ENCODE results near the gene FGFR2.

Gene FGFR2

DNA sequence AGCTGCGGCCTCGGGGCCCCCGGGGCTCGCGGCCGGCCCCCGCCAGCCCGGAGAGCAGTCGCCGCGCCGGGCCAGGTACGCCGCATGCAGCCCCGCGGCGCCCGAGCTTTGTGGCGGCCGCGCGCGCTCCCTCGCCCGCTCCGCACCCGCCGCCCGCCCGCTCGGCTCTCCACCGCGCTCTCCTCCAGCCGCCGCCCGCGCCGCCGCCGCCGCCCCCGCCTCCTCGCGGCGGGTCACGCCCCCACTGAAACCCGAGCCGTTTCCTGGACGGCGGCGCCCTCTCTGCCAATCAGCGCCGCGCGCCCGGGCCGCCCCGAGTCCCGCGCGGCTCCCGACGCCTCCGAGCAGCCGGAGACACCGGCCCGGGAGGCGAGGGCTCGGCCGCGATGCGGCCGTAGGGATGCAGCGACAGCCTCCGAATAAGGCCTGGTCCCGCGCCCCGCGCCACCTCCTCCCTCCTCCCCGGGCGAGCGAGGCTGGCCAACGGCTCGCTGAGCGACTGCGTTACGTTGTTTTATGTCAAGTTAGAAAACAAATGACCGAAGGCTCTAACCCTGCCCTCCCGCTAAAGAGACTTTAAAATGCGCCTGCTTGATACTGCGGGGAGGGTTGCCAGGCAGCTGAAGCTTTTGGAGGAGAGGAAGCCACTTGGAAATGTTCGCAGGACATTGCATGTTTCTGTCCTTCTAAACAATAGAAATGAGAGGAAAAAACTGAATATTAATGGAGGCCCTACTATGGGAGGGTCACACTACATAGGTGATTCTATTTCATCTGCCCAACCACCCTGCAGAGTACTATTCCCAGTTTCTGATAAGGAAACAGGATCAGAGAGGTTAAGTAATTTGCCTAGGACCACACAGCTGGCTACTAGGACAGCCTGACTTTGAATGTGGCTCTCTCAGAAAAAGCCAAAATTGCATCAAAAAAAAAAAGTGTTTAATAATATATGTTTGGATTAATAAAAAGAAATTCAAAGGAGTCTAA lies at the start of gene FGFR2:
FGFR2 (minus strand) TSS at position 182 of the 987 bp plus-strand sequence. CDS start 4,627 bp downstream, outside the sequence.
- no peak for DNase-seq (ENCODE audit: low read depth in 2 of 2, low spot score in 1 of 2)

DNA sequence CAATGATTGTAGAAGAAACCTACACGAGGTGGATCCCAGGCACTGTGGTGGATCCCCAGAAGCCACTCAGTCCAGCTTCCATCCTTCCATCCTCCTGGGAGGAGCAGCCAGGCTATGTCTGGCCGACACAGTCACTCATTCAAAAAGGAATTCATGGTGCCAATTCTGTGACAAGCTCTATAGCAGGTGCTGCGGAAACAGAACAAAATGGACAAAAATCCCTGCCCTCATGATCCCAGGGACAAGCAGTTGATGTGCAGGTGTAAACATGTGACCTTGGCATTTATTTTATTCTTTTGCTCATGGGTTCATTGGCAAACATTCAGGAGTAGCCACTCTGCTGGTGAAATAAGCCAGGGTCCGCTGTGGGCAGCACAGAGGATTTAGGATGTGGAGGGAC lies 49.2 kb upstream of the FGFR2 start:
- DNase-seq (ENCODE audit: low read depth in 2 of 2, low spot score in 1 of 2), result no peak

DNA sequence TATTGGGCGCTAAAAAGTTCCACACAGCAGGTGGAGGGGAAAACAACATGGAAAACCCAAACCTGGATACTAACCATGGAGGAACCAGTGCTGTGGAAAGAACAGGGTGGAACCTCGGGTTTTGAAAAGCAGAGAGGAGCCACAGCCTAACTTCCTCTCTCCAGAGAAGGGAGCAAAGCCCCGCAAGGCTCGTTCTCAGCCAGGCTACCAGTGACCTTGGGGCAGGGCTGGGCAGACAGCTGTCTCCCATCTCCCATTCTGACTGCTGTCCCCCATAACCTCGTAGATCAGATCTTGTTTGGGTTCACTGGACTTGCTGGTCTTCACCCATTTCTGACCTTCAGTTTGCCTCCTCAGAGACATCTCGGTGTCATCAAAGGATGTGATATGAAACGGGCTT lies 47.5 kb upstream of the FGFR2 start:
- no peak for DNase-seq (ENCODE audit: low read depth in 2 of 2, low spot score in 1 of 2)

DNA sequence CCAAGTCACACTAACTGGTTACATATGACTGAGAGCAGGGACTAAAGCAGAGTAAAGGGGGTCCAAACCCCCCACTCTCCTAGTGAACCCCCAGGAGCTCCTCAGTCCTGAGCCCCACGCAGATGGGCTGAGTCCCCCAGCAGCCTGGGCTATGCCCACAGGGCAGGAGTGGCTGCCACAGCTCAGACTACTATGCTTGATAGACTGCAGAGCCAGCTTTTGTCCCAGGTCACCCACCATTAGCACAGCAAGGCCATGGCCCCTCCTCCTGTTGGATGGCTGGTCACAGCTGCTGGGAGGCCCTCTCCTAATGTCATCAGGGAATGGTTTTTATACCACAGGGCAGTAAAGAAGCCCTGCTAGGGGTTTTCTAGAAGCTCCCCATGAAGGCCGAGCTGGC lies 46.3 kb upstream of the FGFR2 start:
- no peak for DNase-seq (ENCODE audit: low read depth in 2 of 2, low spot score in 1 of 2)

DNA sequence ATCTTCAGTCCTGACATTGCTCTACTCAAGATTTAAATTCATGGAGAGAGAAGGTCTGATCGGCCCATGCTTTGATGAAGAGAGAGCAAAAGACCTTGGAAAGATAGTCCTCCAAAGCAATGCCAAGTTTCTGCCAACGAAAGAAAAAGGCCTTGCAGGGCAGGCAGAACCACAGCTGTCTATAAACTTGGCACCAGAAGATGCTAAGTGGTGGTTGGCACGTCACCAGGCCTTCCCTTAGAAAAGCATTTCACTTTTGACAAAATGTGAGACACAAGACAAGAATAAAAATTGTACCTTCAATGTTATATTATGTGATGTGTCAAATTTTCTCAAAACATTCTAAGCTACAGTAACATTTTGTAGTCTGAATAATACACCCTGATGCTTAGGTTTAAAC lies 42.0 kb upstream of the FGFR2 start:
- DNase-seq (ENCODE audit: low read depth in 2 of 2, low spot score in 1 of 2), result no peak

DNA sequence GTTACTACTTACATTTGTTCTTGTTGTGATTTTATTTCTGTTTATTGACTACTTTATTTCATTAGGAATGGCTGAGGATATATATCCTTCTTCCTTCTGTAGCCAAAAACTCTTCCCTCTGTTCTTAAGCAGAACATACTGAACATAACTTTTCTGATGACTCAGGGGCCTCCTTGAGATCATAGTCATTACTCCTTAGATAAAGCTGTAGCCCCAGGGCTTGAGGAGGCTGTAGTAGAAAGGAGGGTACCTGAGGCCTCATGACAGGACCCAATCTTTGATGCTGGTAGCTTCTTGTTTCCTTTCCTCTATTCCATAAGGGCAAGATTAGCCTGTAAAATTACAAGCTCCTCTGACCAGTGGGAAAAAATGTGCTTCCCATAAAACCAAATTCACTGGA lies 41.2 kb upstream of the FGFR2 start:
- no peak for DNase-seq (ENCODE audit: low read depth in 2 of 2, low spot score in 1 of 2)

DNA sequence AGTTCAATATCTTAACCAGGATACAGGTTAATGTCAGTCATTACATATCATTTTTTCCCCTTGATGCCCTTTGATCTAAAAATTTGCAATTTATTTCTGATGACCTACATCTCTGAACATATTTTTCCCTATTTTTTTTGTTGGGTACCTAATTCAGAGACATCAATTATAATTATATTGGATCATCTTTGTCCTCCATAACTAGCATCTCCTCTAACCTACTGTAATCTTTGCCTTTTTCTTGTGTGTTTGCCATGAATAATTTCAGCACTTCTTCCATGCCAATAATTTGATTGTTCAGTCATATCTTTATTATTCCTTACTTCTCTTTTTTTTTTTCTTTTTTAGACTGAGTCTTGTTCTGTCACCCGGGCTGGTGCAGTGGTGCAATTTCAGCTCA lies 39.2 kb upstream of the FGFR2 start:
- no peak for DNase-seq (ENCODE audit: low read depth in 2 of 2, low spot score in 1 of 2)

DNA sequence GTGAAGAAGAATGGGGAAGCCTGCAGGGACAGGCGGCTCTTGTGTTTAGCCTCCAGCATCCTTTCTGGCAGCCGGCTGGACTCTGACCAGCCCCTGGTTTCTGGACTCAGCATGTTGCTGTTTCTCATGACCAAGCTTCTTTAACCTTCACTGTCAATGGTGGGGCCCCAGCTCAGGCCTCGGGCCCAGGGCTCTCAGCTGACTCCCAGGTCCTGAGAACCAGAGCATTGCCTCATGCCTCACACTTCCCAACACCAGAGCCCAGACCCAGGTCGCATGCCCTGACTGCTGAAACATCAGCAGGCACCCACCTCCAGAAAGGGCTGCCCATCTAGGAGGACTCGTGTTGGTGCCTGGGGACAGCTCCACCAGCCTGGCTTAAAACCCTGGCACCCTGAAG lies 34.8 kb upstream of the FGFR2 start:
- no peak for DNase-seq (ENCODE audit: low read depth in 2 of 2, low spot score in 1 of 2)

DNA sequence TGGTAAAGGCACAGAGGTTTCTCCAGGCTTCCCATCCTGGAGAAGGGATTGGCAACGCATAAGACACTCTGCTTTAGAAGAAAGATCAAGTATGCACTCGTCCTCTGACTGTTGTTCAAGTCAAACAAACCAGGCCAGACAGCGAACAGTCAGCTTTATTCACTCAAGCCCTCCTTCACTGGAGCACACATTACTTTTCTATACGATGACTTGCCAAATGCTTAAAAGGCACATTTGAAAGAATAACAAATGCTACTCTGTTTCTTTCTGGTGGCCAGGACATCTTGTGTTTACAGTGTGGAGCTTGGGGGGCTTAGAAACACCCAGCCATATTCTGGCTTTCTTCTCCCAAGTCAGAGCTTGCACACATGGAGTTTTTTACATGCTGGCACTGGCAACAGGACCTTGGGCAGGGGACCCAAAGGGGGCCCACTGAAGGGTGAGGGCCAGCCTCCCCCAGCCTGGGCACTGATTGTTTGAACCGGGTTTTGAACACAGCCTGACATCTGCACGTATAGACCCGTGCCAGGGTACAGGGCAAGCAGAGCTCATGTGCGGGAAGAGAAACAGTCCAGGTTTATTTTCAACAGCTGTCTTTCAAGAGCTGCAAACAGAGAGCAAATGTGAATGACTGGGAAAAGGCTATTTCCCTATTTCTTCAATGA lies 33.3 kb upstream of the FGFR2 start:
- no peak for DNase-seq (ENCODE audit: low read depth in 2 of 2, low spot score in 1 of 2)

DNA sequence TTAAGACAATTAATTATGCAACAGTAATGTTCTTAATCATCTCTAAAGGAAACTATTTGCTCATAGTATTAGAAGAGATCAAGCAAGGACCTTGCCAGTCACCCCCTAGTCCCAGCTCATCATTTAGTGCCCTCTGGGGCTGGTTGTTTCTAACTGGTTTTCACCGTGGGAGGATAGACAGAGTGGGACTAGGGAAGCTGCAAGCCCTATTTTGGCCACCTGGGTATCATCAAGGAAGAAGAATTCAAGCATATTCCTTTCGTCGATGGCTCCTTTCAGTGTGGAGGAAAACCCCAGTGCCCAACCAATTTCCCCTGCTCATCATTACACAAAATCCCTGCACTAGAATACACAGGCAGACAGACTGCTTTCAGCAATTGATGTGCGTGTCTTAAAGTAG lies 30.6 kb upstream of the FGFR2 start:
- no peak for DNase-seq (ENCODE audit: low read depth in 2 of 2, low spot score in 1 of 2)

DNA sequence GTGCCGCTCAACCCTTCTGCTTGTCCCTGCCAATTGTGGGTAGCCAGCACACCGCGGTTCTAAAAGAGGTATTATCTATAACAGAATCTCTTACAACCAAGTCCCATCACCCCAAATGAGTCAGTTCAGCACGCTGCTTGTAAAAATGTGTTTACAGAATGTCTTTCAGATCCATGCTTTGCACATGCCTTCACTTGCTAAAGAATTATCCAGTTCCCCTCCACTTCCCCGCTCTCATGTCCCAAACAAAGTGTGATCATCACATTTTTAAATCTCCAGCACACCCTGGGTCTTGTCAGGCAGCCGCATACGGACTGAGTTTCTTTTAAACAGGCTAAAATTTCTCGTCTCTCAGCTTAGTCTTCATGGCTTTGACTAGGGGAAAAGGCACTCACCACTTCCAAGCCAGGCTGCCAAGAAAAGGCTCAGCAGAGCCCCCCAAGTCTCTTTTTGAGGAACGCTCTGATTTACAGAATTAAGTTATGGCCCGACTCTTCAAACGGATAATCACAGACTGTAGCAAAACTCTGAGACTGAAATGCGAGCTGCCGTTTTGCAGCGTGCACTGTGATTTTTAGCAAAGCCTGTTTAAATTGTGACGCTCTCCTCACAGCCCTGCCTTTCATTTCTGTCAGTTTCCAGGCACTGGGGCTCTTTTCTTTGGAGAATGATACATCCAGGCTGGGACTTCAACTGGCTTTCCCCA lies 29.8 kb upstream of the FGFR2 start:
- no peak for DNase-seq (ENCODE audit: low read depth in 2 of 2, low spot score in 1 of 2)

DNA sequence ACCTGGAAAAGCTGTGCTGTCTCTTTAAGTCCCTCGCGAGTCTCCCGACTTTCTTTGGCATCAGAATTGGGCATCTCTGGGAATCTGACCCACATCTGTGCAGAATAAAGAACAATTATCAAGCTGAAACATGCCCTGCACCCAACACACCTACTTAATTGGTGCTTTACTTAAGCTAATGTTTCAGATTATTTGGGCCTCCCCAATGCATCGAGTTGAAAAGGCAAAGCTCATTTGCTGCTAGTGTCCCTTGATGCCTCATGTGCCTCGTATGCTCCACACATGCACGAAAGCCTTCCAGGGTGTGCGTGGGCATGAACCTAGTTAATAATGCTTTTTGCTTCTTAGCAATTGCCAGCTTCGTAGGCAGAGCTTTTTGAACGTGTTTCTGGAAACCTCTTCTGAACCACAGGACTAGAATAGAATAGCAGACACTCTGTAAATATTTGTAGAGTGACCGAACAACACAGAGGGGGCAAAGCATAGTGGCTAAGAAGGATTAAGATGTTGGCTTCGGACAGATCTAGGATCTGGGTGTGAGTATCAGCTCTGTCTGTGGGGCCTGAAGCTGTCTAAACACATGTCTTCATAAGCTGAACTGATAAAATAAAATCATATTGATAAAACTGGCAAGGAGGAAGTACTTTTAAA lies 26.7 kb upstream of the FGFR2 start:
- DNase-seq (ENCODE audit: low read depth in 2 of 2, low spot score in 1 of 2), result no peak

DNA sequence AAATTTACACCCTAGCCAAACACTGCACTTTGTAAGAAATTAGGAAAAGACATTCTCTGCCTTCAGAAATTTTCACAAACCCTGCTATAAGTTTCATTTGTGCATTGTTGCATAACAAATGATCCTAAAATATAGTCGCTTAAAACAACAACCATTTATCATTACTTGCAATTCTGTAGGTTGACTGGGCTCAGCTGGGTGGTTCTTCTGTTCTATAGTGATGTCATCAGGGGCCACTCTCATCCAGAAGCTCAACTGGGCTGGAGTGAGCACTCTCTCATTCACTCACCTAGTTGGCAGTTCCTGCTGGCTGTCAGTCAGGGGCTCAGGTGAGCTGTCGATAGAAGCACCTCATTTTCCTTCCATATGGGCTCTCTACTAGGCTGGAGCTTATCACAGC lies 20.7 kb upstream of the FGFR2 start:
- DNase-seq (ENCODE audit: low read depth in 2 of 2, low spot score in 1 of 2), result no peak

DNA sequence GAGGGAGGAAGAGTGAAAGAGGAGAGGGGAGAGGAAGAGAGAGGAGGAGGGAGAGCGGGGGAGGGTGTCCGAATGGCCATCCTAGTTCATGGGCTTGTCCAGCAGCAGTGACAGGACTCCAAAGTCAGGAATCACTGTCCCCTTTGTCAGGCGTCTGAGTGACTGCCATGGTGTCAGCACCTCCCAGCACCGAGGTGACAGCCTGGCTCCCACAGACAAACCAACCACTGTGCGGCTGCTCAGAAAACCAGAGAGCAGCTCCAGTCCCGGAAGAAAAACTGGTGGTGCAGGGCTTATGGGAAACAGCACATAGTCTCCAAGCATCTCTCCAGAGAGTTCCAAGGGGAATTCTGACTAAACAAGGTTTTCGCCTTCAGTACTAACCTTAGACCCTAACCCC lies 18.9 kb upstream of the FGFR2 start:
- no peak for DNase-seq (ENCODE audit: low read depth in 2 of 2, low spot score in 1 of 2)

DNA sequence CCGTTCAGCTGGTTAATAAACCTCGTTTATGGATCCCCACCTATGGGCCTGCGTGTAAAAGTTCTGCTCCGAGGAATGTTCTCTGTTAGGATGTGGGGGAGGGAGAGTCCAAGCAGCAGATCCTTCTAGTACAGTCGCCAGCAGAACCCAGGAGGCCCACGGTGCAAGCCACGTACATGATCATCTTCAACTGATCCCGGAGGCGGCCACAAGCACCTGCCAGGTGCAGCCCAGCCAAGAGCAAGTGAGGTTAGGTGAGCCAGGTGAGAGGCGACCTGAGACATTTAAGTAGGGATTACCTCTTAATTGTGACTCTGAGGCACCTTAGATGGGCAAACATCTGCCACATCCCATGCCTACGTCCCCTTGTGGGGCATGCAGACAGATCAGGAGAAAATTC lies 18.0 kb upstream of the FGFR2 start:
- DNase-seq (ENCODE audit: low read depth in 2 of 2, low spot score in 1 of 2), result no peak

DNA sequence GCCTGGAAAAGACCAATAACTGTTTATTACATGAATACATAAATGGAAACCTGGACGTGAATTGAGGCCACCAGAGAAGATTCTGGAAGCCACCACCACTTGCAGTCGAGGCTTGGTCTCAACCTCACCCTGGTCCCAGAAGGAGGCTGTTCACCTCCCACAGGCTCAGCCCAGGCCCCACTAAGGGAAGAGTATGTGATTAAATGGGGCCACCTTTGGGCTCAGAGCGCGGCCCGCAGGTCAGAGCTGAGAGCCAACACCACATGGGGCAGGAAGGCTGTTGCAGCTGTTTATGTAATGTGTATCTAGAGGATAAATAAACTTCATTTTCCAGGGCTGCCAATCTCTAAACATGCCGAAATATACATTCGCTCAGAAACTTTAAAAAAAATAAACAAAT lies 17.6 kb upstream of the FGFR2 start:
- no peak for DNase-seq (ENCODE audit: low read depth in 2 of 2, low spot score in 1 of 2)

DNA sequence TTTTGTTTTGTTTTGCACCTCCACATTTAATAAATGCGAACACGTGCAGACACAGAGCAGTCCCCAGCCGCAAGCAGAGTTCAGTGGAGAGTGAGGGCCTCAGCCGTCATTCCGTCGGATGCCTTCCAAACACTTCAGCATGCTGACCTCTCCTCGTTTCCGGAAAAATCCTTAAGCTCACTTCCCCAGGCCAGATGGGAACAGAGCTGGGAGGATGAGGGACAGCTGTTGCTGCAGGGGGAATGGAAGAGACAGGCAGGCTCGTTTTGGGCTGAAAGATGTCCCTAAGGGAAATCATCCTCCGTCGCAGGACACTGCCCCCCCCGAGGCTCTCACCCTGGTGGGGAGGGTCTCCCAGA lies 17.2 kb upstream of the FGFR2 start:
- DNase-seq (ENCODE audit: low read depth in 2 of 2, low spot score in 1 of 2), result no peak

DNA sequence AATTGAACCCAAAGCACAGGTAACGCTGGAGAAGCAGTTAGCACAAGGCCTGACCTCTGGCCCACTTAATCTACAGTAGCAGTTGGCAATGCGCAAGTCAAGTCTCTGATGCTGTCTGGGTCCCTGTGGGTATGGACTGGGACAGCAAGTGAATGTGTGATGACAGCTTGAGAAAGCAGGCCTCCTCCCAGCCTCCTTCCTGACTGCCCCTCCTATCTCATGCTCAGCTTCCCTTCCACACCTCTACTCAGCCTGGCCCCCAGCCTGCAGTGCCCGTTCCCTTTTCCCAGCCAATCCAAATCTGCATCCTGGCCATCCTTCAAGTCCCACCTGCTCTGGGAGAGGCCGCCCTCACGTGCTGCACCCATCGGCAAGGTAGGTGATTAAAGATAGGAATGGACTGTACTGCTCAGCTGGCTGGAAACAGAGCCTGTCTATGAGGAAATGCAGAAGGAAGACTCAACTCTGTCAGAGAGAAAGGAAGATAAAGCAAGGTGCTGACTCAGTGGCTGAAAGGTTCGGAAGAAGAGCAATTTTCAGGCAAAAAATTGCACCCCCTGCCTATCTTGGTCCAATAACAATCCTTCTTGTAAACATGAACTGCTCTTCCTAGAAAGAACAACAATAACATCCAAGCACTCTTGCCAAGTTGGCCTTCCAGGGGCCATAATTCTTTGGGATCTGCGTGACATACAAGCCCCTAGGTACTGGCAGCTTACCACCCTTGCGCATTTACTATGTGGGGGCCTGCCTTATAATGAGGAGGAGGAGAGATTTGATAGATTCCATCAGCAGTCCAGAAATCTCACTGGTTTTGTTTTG lies 16.6 kb upstream of the FGFR2 start:
- no peak for DNase-seq (ENCODE audit: low read depth in 2 of 2, low spot score in 1 of 2)

DNA sequence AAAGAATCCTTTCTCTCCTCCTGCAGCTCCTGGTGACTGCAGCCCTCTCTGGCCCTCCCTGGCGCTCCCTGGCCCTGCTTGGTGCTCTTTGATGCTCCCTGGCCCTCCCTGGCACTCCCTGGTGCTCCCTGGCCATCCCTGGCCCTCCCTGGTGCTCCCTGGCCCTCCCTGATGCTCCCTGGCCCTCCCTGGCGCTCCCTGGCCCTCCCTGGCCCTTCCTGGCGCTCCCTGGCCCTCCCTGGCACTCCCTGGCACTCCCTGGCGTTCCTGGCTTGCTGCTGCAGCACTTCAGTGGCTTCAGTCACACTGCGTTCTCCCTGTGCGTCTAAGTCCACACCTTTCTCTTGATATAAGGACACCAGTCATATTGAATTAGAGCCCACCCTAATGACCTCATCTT lies 15.2 kb upstream of the FGFR2 start:
- no peak for DNase-seq (ENCODE audit: low read depth in 2 of 2, low spot score in 1 of 2)

DNA sequence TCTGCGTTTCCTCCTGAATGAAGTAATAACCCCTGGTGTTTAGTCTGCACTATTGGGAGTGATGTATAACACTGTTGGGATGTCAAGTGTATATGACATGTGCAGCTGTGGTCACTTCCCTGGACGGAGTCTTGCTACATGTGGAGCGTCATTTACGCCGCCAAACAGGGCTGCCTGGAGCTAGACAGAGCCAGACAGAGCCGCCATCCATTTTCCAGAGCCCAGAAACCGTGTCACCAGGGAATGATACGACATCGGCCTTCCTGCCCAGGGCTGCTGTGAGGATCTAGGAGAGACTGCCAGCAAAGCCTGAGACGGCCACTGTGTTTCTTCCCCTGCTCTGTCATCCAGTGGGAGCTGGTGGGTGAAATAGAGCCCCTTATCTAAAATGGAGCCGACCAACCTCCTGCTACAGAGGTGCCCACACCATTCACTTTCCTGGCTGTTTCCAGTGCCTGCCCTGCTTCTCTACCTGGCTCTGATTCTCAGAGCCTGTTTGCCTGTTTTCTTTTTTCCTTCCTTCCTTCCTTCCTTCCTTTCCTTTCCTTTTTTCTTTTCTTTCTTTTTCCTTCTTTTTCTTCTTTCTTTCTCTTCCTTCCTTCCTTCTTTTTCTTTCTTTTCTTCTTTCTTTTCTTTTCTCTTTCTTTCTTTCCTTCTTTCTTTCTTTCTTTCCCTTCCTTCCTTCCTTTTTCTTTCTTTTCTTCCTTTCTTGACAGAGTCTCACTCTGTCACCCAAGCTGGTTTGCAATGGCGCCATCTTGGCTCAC lies 13.3 kb upstream of the FGFR2 start:
- no peak for DNase-seq (ENCODE audit: low read depth in 2 of 2, low spot score in 1 of 2)

All from stimulated activated CD8-positive, alpha-beta memory T cell treated with anti-CD3 and anti-CD28 coated beads, Interleukin-4, amount 100 ng/mL, for 1 hour (primary cell).